Endothelial cell of umbilical vein (primary cell): ENCODE measurements around the gene TRAPPC8.

Experiments
- EZH2 ChIP-seq: IDR thresholded peaks from 2 replicates; pipeline ENCODE4 v1.6.1; 2012; ENCODE audit warnings: borderline replicate concordance, low read depth, mild to moderate bottlenecking, moderate library complexity, low read length, inconsistent platforms; ENCODE audit not compliant: severe bottlenecking
- FOS ChIP-seq: IDR thresholded peaks from 2 replicates; pipeline ENCODE4 v1.6.1; 2011; ENCODE audit warnings: mild to moderate bottlenecking, low read length, moderate library complexity, borderline replicate concordance; ENCODE audit not compliant: insufficient read depth
- MYC ChIP-seq: IDR thresholded peaks from one replicate; pipeline ENCODE4 v1.6.1; 2011; ENCODE audit warnings: mild to moderate bottlenecking, low read depth, low read length
- POLR2A ChIP-seq: IDR thresholded peaks from 2 replicates; pipeline ENCODE4 v1.6.1; 2012; ENCODE audit warnings: low read depth, mild to moderate bottlenecking, control low read depth, low read length
- POLR2AphosphoS5 ChIP-seq: IDR thresholded peaks from 2 replicates; pipeline ENCODE4 v1.6.1; 2012; ENCODE audit warnings: low read depth, mild to moderate bottlenecking, control low read depth, low read length, moderate library complexity; ENCODE audit not compliant: insufficient read depth
- TF ChIP-seq, protein P1 (sequence below), 2 donors: IDR thresholded peaks; 1 replicate in 1 of 2; 2 replicates in 1 of 2; pipeline ENCODE4 v1.5.1; 2011; ENCODE audit warnings: low read length in 2 of 2, mild to moderate bottlenecking in 2 of 2, moderate library complexity in 2 of 2, control low read depth in 1 of 2, inconsistent platforms in 1 of 2, low read depth in 1 of 2; ENCODE audit not compliant: insufficient read depth in 1 of 2; ENCODE audit errors: extremely low read depth in 1 of 2
- TF ChIP-seq, protein P2 (sequence below): IDR thresholded peaks from 2 replicates; pipeline ENCODE4 v1.6.1; 2011; ENCODE audit not compliant: insufficient read depth, insufficient read length

DNA sequence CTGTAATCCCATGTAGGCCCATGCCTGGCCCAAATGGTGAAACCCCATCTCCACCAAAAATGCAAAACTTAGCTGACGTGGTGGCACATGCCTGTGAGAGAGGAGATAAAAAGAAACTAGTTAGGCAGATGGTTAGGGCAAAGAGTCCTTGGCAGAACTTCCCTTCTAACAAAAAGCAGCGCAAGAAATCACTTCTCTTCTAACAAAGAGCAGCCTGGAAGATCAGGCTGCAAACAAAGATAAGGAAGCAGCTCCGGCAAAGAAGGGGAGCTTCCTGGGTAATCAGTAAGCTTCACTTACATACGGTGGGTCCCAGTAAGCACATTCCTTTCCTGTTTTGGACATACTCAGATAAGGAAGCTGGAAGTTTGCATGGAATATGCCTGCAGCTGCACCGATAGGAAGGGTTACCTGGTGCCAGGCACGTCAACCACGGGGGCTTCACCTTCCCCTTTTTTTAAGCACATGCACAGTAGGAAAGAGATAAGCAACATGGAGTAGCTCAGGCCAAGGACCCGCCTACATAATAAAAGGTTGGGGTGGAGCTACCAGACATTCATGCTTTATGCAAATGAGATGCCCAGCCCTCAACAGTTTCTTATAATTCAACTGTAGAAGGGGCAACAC lies 121.3 kb downstream of the TRAPPC8 start:
- TF ChIP-seq POLR2A (no peak), FOS (no peak), EZH2 (no peak), POLR2AphosphoS5 (no peak), MYC (no peak)
- TF ChIP-seq, protein P1, sequence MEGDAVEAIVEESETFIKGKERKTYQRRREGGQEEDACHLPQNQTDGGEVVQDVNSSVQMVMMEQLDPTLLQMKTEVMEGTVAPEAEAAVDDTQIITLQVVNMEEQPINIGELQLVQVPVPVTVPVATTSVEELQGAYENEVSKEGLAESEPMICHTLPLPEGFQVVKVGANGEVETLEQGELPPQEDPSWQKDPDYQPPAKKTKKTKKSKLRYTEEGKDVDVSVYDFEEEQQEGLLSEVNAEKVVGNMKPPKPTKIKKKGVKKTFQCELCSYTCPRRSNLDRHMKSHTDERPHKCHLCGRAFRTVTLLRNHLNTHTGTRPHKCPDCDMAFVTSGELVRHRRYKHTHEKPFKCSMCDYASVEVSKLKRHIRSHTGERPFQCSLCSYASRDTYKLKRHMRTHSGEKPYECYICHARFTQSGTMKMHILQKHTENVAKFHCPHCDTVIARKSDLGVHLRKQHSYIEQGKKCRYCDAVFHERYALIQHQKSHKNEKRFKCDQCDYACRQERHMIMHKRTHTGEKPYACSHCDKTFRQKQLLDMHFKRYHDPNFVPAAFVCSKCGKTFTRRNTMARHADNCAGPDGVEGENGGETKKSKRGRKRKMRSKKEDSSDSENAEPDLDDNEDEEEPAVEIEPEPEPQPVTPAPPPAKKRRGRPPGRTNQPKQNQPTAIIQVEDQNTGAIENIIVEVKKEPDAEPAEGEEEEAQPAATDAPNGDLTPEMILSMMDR (IDR thresholded peaks at IDR 0.05; ENCODE audit: extremely low read depth in 1 of 2, insufficient read depth in 1 of 2, low read depth in 1 of 2, low read length in 2 of 2), result no peak
- TF ChIP-seq, protein P2, sequence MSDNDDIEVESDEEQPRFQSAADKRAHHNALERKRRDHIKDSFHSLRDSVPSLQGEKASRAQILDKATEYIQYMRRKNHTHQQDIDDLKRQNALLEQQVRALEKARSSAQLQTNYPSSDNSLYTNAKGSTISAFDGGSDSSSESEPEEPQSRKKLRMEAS, result no peak
